Tibial nerve (tissue), 4 donors: ENCODE measurements around the gene CCDC197. TPM values are rescaled to one million over a fixed set of nuclear protein-coding genes. Genes with fewer than 3 reads are reported as not detected.

Experiments
- DNase-seq, 2 donors: peaks; one replicate each; pipeline ENCODE4 v3.0.0-alpha.2; 2019; ENCODE audit warnings: low spot score in 2 of 2
- H3K27ac ChIP-seq, 4 donors: fragments of 200-600 bp; sonication (generic) in 3 of 4; one replicate each; pipeline ENCODE4 v1.5.1; 2017 to 2019; ENCODE audit warnings: mild to moderate bottlenecking in 1 of 4
- H3K27me3 ChIP-seq, 2 donors: fragments of 200-600 bp; sonication (generic) in 1 of 2; one replicate each; pipeline versions ENCODE4 v1.5.1 to v1.6.0; 2017 to 2019
- H3K36me3 ChIP-seq, 3 donors: fragments of 200-600 bp; sonication (generic); one replicate each; pipeline ENCODE4 v1.5.1; 2018 to 2019
- H3K4me1 ChIP-seq, 4 donors: fragments of 200-600 bp; sonication (generic) in 3 of 4; one replicate each; pipeline ENCODE4 v1.5.1; 2017 to 2019
- H3K4me3 ChIP-seq, 4 donors: fragments of 200-600 bp; sonication (generic) in 3 of 4; one replicate each; pipeline ENCODE4 v1.5.1; 2017 to 2019; ENCODE audit warnings: mild to moderate bottlenecking in 1 of 4, moderate library complexity in 1 of 4
- H3K9me3 ChIP-seq, 4 donors: fragments of 200-600 bp; sonication (generic) in 3 of 4; one replicate each; pipeline ENCODE4 v1.5.1; 2017 to 2019
- EP300 ChIP-seq, 2 donors: sonication (generic); formaldehyde crosslinking; IDR thresholded peaks; one replicate each; pipeline ENCODE4 v1.6.1; 2017; ENCODE audit warnings: antibody characterized with exemption in 2 of 2, mild to moderate bottlenecking in 1 of 2
- POLR2A ChIP-seq, 2 donors: fragments of 450-650 bp; IDR thresholded peaks; one replicate each; pipeline ENCODE4 v1.6.1; 2017; ENCODE audit warnings: antibody characterized with exemption in 2 of 2, mild to moderate bottlenecking in 2 of 2, moderate library complexity in 2 of 2
- WGBS, 2 donors: methylation state at CpG; one replicate each; pipeline ENCODE4 v1.1.5; 2018; 5-methylcytosine and 5-hydroxymethylcytosine counted together
- total RNA-seq, 4 donors: library from RNA; depleted of rRNA; stranded (reverse); fragments of >200 nt; gene quantifications; one replicate each; pipeline ENCODE4 v1.1.0, GENCODE V29; 2016
- TF ChIP-seq, protein P1 (sequence below), 5 experiments: fragments of 200-600 bp in 3 of 5; fragments of 450-650 bp in 2 of 5; sonication (generic) in 3 of 5; IDR thresholded peaks; one replicate each; pipeline ENCODE4 v1.5.1; 2016 to 2019; ENCODE audit warnings: antibody characterized with exemption in 5 of 5, mild to moderate bottlenecking in 3 of 5, moderate library complexity in 2 of 5

The CCDC197 gene
- total RNA-seq, 4 donors from 2014 or later: not detected

DNA sequence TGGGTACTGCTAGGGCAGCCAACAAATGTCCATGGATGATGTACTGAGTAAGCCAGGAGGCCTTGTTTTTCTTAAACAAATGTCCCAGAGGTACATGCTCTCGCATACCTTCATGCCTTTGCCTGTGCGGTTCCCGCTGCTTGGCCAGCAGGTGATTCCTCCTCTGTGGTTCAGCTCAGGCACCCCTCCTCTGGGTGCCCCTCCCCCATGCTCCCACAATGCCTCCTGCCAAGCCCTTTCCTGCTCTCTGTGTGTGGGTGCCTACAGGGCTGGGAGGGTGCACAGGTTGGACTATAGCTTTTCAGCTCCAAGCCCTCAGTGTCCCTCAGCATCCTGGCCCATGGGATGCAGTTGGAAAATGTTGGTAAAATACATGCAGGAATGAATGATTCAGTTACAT is 44.3 kb upstream of the CCDC197 start:
- no peaks in the 10 kb centered on the region for H3K9me3 ChIP-seq
- no peaks in the 10 kb centered on the region for H3K36me3 ChIP-seq
- no peak overlapping the region for H3K27ac ChIP-seq
- WGBS, 2 donors: 79 to 94% methylated on average over 3 of the region's 3 CpGs
- H3K27me3 ChIP-seq: no peaks in the 10 kb centered on the region
- TF ChIP-seq EP300 (IDR thresholded peaks at IDR 0.05) (no peak), POLR2A (IDR thresholded peaks at IDR 0.05) (no peak)
- TF ChIP-seq, protein P1, sequence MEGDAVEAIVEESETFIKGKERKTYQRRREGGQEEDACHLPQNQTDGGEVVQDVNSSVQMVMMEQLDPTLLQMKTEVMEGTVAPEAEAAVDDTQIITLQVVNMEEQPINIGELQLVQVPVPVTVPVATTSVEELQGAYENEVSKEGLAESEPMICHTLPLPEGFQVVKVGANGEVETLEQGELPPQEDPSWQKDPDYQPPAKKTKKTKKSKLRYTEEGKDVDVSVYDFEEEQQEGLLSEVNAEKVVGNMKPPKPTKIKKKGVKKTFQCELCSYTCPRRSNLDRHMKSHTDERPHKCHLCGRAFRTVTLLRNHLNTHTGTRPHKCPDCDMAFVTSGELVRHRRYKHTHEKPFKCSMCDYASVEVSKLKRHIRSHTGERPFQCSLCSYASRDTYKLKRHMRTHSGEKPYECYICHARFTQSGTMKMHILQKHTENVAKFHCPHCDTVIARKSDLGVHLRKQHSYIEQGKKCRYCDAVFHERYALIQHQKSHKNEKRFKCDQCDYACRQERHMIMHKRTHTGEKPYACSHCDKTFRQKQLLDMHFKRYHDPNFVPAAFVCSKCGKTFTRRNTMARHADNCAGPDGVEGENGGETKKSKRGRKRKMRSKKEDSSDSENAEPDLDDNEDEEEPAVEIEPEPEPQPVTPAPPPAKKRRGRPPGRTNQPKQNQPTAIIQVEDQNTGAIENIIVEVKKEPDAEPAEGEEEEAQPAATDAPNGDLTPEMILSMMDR (IDR thresholded peaks at IDR 0.05): no peak
- H3K4me3 ChIP-seq: no peak overlapping the region
- no peak for DNase-seq
- H3K4me1 ChIP-seq: peaks cover 0 to 6% (median 2%) of the 10 kb centered on the region in 4 donors

DNA sequence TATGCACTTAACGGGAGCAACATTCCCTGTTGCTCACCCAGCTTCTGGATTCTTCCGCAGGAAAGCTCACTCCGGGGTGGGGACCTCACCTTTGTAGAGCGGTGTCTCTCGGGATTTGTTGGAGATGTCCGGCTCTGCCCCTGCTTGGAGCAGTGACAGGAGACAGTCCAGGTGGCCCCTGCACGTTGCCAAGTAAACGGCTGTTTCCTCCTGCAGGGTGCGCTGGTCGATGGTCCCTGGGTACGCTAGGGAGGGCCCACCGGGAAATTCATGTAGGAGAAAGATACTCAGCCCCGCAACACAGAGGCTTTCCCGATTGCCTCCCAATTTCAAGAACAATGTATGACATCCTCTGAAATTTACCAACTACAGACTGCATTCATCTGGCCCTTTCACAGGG is 43.8 kb upstream of the CCDC197 start:
- no peaks in the 10 kb centered on the region for H3K9me3 ChIP-seq
- H3K4me3 ChIP-seq: no peak overlapping the region
- H3K27ac ChIP-seq: peak overlapping the region in 1 of 4 donors; percentile 73
- TF ChIP-seq, protein P1 (IDR thresholded peaks at IDR 0.05): no peak
- TF ChIP-seq EP300 (IDR thresholded peaks at IDR 0.05): no peak
- TF ChIP-seq POLR2A (IDR thresholded peaks at IDR 0.05): no peak
- H3K36me3 ChIP-seq: no peaks in the 10 kb centered on the region
- no peaks in the 10 kb centered on the region for H3K27me3 ChIP-seq
- DNase-seq: no peak
- 59 to 61% methylated on average over 14 of the region's 14 CpGs for WGBS, 2 donors
- peaks cover 0 to 6% (median 3%) of the 10 kb centered on the region in 4 donors for H3K4me1 ChIP-seq

DNA sequence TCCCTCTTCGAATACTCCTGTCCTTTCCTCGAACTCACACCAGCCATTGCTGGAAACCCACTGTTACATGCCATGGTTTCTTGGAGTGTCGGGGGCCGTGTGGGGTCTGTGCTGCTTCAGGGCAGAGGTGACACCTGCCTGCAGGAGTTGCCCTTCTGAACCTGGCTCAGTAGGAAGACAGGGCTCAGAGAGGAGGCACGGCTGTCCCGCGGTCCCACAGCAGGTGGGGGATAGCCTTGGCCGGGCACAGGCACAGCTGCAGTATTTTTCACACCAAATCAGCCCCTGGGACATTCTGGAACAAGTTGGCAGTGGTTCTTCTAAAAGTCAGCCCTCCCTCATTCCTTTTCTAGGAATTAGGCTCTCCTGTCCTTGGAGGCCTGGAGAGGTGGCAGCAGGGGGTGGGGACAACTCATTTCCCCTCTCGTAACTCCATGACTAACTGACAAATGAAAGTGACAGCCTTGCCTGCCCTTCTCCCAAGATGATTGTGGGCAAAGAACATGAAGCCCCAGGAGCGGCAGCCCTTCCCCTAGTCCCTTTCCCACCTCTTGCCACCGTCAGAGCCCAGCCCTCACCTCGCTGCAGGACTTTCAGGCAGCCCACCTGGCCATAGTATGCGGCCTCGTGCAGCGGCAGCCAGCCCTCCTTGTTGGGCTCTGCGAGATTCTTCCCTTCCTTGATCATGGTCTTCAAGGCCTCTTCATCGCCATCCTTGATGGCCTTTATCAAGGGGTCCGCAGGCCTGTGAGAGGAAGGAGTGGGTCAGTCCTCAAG is 43.2 kb upstream of the CCDC197 start:
- WGBS, 2 donors: 84 to 86% methylated on average over 18 of the region's 18 CpGs
- Histone ChIP-seq H3K36me3 (no peaks in the 10 kb centered on the region), H3K4me1 (peaks cover 0 to 12% (median 3%) of the 10 kb centered on the region in 4 donors), H3K27me3 (no peaks in the 10 kb centered on the region), H3K27ac (peak overlapping the region in 1 of 4 donors; percentile 73), H3K4me3 (peak overlapping the region in 1 of 4 donors; percentile 9), H3K9me3 (no peaks in the 10 kb centered on the region)
- no peak for TF ChIP-seq EP300 (IDR thresholded peaks at IDR 0.05)
- TF ChIP-seq POLR2A (IDR thresholded peaks at IDR 0.05): no peak
- TF ChIP-seq, protein P1 (IDR thresholded peaks at IDR 0.05): no peak
- DNase-seq: no peak

DNA sequence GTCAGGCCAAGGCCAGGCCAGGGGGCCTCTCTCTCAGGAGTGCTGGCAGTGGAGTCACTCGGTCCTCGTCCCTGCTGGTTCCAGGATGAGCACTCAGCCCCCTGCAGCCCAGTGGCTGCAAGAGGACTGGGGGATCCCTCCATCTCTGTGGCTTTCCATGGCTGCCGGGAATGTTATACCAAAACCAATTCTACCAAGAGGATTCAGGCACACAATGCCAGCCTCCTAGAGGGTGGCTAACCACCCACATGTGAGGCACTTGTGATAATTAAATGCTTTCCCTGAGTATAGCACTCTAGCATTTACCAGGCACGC is 42.6 kb upstream of the CCDC197 start:
- peak overlapping the region in 1 of 4 donors; percentile 73 for H3K27ac ChIP-seq

More for the DNA sequence above, 42.6 kb upstream of the CCDC197 start:
- no peaks in the 10 kb centered on the region for H3K27me3 ChIP-seq
- H3K4me3 ChIP-seq: no peak overlapping the region
- 75 to 79% methylated on average over 4 of the region's 4 CpGs for WGBS, 2 donors
- H3K36me3 ChIP-seq: no peaks in the 10 kb centered on the region
- no peaks in the 10 kb centered on the region for H3K9me3 ChIP-seq
- peaks cover 0 to 18% (median 3%) of the 10 kb centered on the region in 4 donors for H3K4me1 ChIP-seq
- no peak for DNase-seq
- no peak for TF ChIP-seq EP300 (IDR thresholded peaks at IDR 0.05)
- TF ChIP-seq, protein P1 (IDR thresholded peaks at IDR 0.05): no peak
- TF ChIP-seq POLR2A (IDR thresholded peaks at IDR 0.05): no peak
